HL-60 (cell line): ENCODE results near the gene HAPLN1.

Source experiments
- DNase-seq, 2 experiments: peaks; one replicate each; pipeline ENCODE4 v3.0.0-alpha.2; 2010 to 2020; ENCODE audit warnings: low read depth in 1 of 2, low spot score in 1 of 2
- H3K27ac ChIP-seq: fragments of 250-450 bp; sonication (Bioruptor Pico); replicated peaks from 2 replicates; pipeline ENCODE4 v1.5.1; 2020; ENCODE audit warnings: mild to moderate bottlenecking, moderate library complexity
- H3K27me3 ChIP-seq: fragments of 250-450 bp; sonication (Bioruptor Pico); 2 replicates; pipeline ENCODE4 v1.5.1; 2021; ENCODE audit warnings: mild to moderate bottlenecking, moderate library complexity; ENCODE audit not compliant: insufficient read depth, poor library complexity, severe bottlenecking
- H3K4me3 ChIP-seq: replicated peaks from 2 replicates; pipeline ENCODE4 v1.5.1; 2011; ENCODE audit warnings: mild to moderate bottlenecking, control low read depth, low read length; ENCODE audit not compliant: insufficient read depth
- CTCF ChIP-seq: IDR thresholded peaks from one replicate; pipeline ENCODE4 v1.5.1; 2011; ENCODE audit warnings: low read length, control low read depth, inconsistent platforms; ENCODE audit not compliant: insufficient read depth
- GABPA ChIP-seq: IDR thresholded peaks from 2 replicates; pipeline ENCODE4 v1.6.1; 2012; ENCODE audit warnings: low read depth
- POLR2AphosphoS5 ChIP-seq: IDR thresholded peaks from 2 replicates; pipeline ENCODE4 v1.6.1; 2012; ENCODE audit warnings: low read depth
- REST ChIP-seq: IDR thresholded peaks from 2 replicates; pipeline ENCODE4 v1.6.1; 2012; ENCODE audit warnings: low read depth; ENCODE audit not compliant: insufficient replicate concordance
- SPI1 ChIP-seq: IDR thresholded peaks from 2 replicates; pipeline ENCODE4 v1.6.1; 2012; ENCODE audit warnings: low read depth, mild to moderate bottlenecking, borderline replicate concordance

Gene HAPLN1

GRCh38 chr5:83708170-83708569, 12.5 kb downstream of the HAPLN1 start:
- Histone ChIP-seq H3K27ac (no peak overlapping the region), H3K27me3 (no peaks in the 10 kb centered on the region), H3K4me3 (no peak overlapping the region)
- no peak for DNase-seq
- no peak for TF ChIP-seq SPI1
- TF ChIP-seq POLR2AphosphoS5 = no peak
- TF ChIP-seq REST = no peak
- no peak for TF ChIP-seq CTCF
- no peak for TF ChIP-seq GABPA

GRCh38 chr5:83703059-83703458, 17.6 kb downstream of the HAPLN1 start:
- TF ChIP-seq CTCF = no peak
- TF ChIP-seq REST = no peak
- no peak for TF ChIP-seq POLR2AphosphoS5
- TF ChIP-seq GABPA = no peak
- no peak for TF ChIP-seq SPI1
- Histone ChIP-seq H3K27me3 (no peaks in the 10 kb centered on the region), H3K4me3 (no peak overlapping the region), H3K27ac (no peak overlapping the region)
- DNase-seq = no peak

GRCh38 chr5:83701886-83702285, 18.8 kb downstream of the HAPLN1 start:
- Histone ChIP-seq H3K4me3 (no peak overlapping the region), H3K27ac (no peak overlapping the region), H3K27me3 (no peaks in the 10 kb centered on the region)
- TF ChIP-seq POLR2AphosphoS5 = no peak
- TF ChIP-seq REST = no peak
- no peak for TF ChIP-seq GABPA
- TF ChIP-seq CTCF = no peak
- TF ChIP-seq SPI1 = no peak
- DNase-seq = no peak
